ENCODE results near the gene CDH13.

The CDH13 gene

DNA sequence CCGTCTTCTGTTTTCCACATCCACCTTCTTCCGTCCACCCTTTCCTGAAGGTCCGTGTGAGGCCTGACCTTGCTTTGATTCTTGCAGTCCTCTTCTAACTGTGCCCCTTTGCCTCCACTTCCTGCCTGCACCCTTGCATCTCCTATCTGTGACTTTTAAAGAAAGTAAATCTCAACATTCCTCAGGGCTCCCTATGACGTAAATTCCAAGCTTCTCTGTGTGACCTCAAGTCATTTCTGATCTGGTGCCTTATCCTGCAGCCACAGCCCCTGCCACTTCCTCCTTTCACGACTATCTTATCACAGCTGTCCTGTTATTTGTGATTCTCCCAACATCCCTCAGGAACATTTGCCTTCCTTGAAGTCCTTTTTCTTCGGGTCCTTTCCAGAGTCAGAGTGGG, 520.5 kb downstream of the CDH13 start:
- Histone ChIP-seq H3K27me3 (ENCODE audit: control insufficient read depth, insufficient read depth, low read length) (no peaks in the 10 kb centered on the region), H3K9ac (ENCODE audit: low read length) (no peak overlapping the region), H3K4me3 (ENCODE audit: low read length) (no peak overlapping the region), H3K36me3 (ENCODE audit: control insufficient read depth, insufficient read depth, low read length) (no peaks in the 10 kb centered on the region), H3K9me3 (ENCODE audit: control insufficient read depth, low read length) (no peaks in the 10 kb centered on the region), H3K4me1 (ENCODE audit: control insufficient read depth, insufficient read depth, low read length) (no peaks in the 10 kb centered on the region)

DNA sequence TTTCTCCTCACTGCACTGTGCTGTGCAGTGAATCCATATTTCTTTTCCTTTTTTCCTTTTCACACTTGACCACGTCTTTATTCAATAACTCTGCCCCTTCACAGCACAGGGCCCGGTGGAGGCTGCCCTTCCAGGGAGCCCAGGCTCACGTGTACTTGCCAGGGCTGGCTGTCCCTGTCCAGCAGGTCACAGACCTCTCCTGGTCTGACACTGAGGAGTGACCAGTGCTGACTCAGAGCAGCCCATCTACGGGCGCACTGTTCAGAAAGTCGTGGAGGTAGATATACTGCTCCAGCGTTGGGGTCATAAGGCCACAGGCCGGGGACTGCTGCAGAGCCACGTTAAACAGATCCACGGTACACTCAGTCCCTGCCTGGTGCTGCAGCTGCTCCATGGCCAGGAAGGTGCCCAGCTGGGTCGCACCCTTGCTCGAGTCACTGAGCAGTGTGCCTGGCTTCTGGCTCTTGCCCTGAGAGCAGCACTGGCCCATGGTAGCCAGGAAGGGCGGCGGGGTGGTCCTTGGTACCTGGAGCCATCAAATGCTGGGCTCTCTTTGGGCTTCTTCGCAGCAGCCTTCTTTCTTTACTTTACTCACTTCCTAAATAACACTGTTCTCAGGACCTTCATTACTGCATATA, 531.7 kb downstream of the CDH13 start:
- no peak overlapping the region for H3K4me3 ChIP-seq (ENCODE audit: low read length)
- H3K9me3 ChIP-seq (ENCODE audit: control insufficient read depth, low read length): no peaks in the 10 kb centered on the region
- H3K4me1 ChIP-seq (ENCODE audit: control insufficient read depth, insufficient read depth, low read length): no peaks in the 10 kb centered on the region
- H3K27me3 ChIP-seq (ENCODE audit: control insufficient read depth, insufficient read depth, low read length): no peaks in the 10 kb centered on the region
- no peaks in the 10 kb centered on the region for H3K36me3 ChIP-seq (ENCODE audit: control insufficient read depth, insufficient read depth, low read length)
- no peak overlapping the region for H3K9ac ChIP-seq (ENCODE audit: low read length)

DNA sequence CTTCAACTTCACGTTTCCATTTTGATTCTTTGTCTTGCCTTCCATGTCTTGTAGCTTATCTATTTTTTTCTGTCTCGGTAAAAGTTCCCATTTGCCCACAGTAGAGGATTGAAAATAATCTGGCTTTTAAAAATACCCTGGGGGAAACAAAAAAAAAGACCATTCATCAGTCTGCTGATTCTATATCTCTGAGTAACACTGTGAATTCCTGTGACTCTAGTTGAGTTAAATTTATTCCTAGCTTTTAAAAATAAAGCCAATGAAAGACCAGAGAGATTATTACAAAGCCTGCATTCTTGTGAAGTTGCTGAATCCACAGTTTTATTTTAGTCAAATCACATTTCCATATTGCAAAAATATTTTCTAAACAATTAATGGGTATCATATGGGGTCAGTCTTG, 532.3 kb downstream of the CDH13 start:
- Histone ChIP-seq H3K4me1 (ENCODE audit: control insufficient read depth, insufficient read depth, low read length) (no peaks in the 10 kb centered on the region), H3K9me3 (ENCODE audit: control insufficient read depth, low read length) (no peaks in the 10 kb centered on the region), H3K9ac (ENCODE audit: low read length) (no peak overlapping the region), H3K4me3 (ENCODE audit: low read length) (no peak overlapping the region), H3K36me3 (ENCODE audit: control insufficient read depth, insufficient read depth, low read length) (no peaks in the 10 kb centered on the region), H3K27me3 (ENCODE audit: control insufficient read depth, insufficient read depth, low read length) (no peaks in the 10 kb centered on the region)

DNA sequence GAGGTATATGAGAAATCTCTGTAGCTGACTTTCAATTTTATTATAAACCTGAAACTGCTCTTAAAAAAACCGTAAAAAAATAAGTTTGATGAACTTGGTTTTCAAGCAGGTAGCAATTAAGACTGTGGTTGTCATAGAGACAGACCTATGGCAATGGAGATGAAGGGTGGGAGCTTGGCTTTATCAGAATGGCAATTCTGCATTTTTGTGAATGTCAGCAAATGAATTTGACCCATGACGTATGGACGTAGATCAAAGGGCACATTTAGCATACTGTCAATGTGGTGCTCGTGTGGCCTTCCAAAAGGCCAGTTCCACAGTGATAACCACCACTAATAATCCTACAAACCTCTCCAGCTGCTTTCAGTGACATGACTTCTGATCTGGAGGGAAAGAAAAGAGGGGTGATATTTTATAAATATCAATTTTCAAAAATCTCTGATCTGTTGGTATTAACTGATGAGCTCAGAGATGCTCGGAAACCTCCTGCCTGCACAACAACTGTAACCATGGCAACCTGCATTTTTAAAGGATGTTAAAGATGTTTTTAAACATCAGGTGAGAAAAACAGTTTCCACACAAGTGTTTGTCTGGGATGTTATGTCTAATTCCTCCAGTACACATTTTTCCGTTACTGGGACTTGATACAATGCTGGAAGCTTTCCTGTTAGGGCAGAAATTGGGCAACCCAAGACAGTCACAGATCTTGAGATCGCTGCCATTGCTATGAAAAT, 533.7 kb downstream of the CDH13 start:
- H3K9ac ChIP-seq (ENCODE audit: low read length): no peak overlapping the region
- no peaks in the 10 kb centered on the region for H3K27me3 ChIP-seq (ENCODE audit: control insufficient read depth, insufficient read depth, low read length)
- no peak overlapping the region for H3K4me3 ChIP-seq (ENCODE audit: low read length)
- H3K36me3 ChIP-seq (ENCODE audit: control insufficient read depth, insufficient read depth, low read length): no peaks in the 10 kb centered on the region
- H3K4me1 ChIP-seq (ENCODE audit: control insufficient read depth, insufficient read depth, low read length): no peaks in the 10 kb centered on the region
- H3K9me3 ChIP-seq (ENCODE audit: control insufficient read depth, low read length): no peaks in the 10 kb centered on the region

DNA sequence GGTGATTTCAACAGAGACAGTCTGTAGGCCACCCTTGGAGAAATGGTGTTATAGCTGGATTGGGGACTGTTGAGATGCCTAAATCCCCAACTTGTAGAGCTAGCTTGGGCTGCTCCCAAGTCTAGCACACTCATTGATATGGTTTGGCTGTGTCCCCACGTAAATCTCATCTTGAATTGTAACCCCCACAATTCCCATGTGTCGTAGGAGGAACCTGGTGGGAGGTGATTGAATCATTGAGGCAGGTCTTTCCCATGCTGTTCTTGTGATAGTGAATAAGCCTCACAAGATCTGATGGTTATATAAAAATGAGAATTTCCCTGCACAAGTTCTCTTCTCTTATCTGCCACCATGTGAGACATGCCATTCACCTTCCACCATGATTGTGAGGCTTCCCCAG, 536.0 kb downstream of the CDH13 start:
- H3K9ac ChIP-seq (ENCODE audit: low read length): no peak overlapping the region
- H3K27me3 ChIP-seq (ENCODE audit: control insufficient read depth, insufficient read depth, low read length): no peaks in the 10 kb centered on the region
- H3K9me3 ChIP-seq (ENCODE audit: control insufficient read depth, low read length): no peaks in the 10 kb centered on the region
- no peaks in the 10 kb centered on the region for H3K36me3 ChIP-seq (ENCODE audit: control insufficient read depth, insufficient read depth, low read length)
- H3K4me1 ChIP-seq (ENCODE audit: control insufficient read depth, insufficient read depth, low read length): no peaks in the 10 kb centered on the region
- no peak overlapping the region for H3K4me3 ChIP-seq (ENCODE audit: low read length)

DNA sequence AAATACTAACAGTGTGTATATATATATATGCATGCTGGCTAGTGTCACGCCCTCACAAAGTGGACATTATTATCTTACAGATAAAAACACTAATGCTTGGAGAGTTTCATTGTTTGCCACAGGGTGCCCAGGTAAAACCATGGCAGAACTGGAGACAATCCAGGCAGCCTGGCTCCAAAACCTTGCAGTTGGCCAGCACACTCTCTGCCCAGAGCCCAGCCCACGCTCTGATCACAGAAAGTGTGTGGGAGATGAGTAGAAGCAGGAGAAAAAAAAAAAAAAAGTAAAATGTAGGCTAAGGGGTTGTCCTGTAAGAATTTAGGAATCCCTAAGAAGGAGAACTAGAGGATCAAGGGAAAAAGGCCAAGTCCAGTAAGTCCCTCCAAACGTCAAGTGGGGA, 538.0 kb downstream of the CDH13 start:
- no peaks in the 10 kb centered on the region for H3K36me3 ChIP-seq (ENCODE audit: control insufficient read depth, insufficient read depth, low read length)
- no peak overlapping the region for H3K9ac ChIP-seq (ENCODE audit: low read length)
- H3K9me3 ChIP-seq (ENCODE audit: control insufficient read depth, low read length): no peaks in the 10 kb centered on the region
- H3K27me3 ChIP-seq (ENCODE audit: control insufficient read depth, insufficient read depth, low read length): no peaks in the 10 kb centered on the region
- H3K4me1 ChIP-seq (ENCODE audit: control insufficient read depth, insufficient read depth, low read length): no peaks in the 10 kb centered on the region
- H3K4me3 ChIP-seq (ENCODE audit: low read length): no peak overlapping the region

DNA sequence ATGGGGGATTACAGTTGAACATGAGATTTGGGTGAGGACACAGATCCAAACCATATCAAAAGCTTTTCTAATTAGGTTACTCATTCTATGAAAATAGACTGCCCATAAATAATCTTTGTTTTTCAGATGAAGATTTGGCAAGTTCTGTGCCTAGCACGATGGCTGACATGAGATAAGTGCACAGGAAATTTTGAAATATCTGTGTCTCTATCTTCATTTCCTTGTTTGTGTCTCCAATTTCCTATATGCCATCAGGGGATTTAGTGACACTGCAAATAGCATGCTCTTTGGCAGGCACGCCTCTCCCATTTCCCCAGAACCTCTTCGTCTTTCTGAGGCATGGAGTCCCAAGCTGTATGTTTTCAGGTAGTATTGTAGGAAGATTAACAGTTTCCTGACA, 544.6 kb downstream of the CDH13 start:
- H3K9ac ChIP-seq (ENCODE audit: low read length): no peak overlapping the region
- H3K4me1 ChIP-seq (ENCODE audit: control insufficient read depth, insufficient read depth, low read length): no peaks in the 10 kb centered on the region
- H3K27me3 ChIP-seq (ENCODE audit: control insufficient read depth, insufficient read depth, low read length): no peaks in the 10 kb centered on the region
- no peak overlapping the region for H3K4me3 ChIP-seq (ENCODE audit: low read length)
- no peaks in the 10 kb centered on the region for H3K9me3 ChIP-seq (ENCODE audit: control insufficient read depth, low read length)
- no peaks in the 10 kb centered on the region for H3K36me3 ChIP-seq (ENCODE audit: control insufficient read depth, insufficient read depth, low read length)

DNA sequence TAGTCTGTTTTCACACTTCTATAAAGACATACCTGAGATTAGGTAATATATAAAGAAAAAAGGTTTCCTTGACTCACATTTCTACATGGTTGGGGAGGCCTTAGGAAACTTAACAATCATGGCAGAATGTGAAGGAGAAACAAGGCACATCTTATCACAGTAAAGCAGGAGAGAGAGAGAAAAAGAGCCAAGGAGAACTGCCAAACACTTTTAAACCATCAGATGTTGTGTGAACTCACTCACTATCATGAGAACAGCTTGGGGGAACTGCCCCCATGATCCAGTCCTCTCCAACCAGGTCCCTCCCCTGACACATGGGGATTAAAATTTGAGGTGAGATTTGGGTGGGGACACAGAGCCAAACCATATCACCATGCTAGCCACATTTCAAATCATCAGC, 547.9 kb downstream of the CDH13 start:
- H3K9ac ChIP-seq (ENCODE audit: low read length): no peak overlapping the region
- no peak overlapping the region for H3K4me3 ChIP-seq (ENCODE audit: low read length)
- H3K27me3 ChIP-seq (ENCODE audit: control insufficient read depth, insufficient read depth, low read length): no peaks in the 10 kb centered on the region
- no peaks in the 10 kb centered on the region for H3K36me3 ChIP-seq (ENCODE audit: control insufficient read depth, insufficient read depth, low read length)
- no peaks in the 10 kb centered on the region for H3K9me3 ChIP-seq (ENCODE audit: control insufficient read depth, low read length)
- H3K4me1 ChIP-seq (ENCODE audit: control insufficient read depth, insufficient read depth, low read length): no peaks in the 10 kb centered on the region

DNA sequence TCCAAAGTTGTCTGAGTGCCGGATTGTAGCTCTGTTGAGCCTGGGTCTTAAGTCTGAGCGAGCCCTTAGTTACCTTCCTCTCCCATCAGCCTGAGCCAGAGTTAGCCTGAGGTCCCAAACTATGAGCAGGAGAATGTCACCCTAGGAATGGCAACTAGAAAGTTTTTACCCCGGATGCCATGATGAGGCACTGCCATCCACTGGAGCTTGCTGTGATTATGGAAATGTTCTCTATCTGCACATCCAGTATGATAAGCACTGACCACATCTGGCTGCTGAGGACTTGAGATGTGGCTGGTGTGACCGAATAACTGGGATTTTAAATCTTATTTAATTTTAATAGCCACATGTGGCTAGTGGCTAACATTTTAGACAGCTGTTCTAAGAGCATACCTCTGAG, 550.0 kb downstream of the CDH13 start:
- Histone ChIP-seq H3K36me3 (ENCODE audit: control insufficient read depth, insufficient read depth, low read length) (no peaks in the 10 kb centered on the region), H3K4me1 (ENCODE audit: control insufficient read depth, insufficient read depth, low read length) (no peaks in the 10 kb centered on the region), H3K9me3 (ENCODE audit: control insufficient read depth, low read length) (no peaks in the 10 kb centered on the region), H3K4me3 (ENCODE audit: low read length) (no peak overlapping the region), H3K27me3 (ENCODE audit: control insufficient read depth, insufficient read depth, low read length) (no peaks in the 10 kb centered on the region), H3K9ac (ENCODE audit: low read length) (no peak overlapping the region)

DNA sequence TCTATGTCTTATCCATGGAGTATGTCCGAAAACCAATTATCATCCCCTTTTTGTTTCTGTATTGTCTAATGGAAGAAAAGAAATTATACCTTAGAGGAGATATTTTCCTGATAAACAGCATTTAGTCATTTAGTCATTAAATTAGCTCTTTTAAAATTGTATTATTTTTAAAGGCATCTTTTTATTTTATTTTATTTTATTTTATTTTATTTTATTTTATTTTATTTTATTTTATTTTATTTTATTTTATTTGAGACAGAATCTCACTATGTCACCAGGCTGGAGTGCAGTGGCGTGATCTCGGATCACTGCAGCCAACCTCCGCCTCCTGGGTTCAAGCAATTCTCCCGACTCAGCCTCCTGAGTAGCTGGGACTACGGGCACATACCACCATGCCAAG, 559.1 kb downstream of the CDH13 start:
- no peaks in the 10 kb centered on the region for H3K36me3 ChIP-seq (ENCODE audit: control insufficient read depth, insufficient read depth, low read length)
- no peaks in the 10 kb centered on the region for H3K9me3 ChIP-seq (ENCODE audit: control insufficient read depth, low read length)
- no peaks in the 10 kb centered on the region for H3K4me1 ChIP-seq (ENCODE audit: control insufficient read depth, insufficient read depth, low read length)
- H3K9ac ChIP-seq (ENCODE audit: low read length): no peak overlapping the region
- no peak overlapping the region for H3K4me3 ChIP-seq (ENCODE audit: low read length)
- no peaks in the 10 kb centered on the region for H3K27me3 ChIP-seq (ENCODE audit: control insufficient read depth, insufficient read depth, low read length)

DNA sequence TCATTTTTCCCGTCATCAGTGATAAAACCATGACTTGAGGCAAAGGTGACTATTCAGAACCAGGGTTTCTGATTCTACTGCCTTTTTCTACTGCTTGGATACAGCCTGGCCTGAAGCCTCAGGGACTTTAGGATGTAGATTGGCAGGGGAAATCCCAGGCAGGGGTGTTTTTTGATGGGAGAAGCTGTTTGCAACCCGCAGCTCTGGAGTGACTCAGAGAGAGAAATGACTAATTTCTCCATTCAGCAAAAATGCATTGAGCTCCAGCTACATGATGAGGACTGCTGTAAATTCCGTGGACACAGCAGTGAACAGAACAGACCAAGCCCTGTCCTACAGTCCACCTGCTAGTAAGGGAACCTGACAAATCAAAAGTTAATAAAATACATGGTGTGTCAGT, 560.6 kb downstream of the CDH13 start:
- Histone ChIP-seq H3K9ac (ENCODE audit: low read length) (no peak overlapping the region), H3K9me3 (ENCODE audit: control insufficient read depth, low read length) (no peaks in the 10 kb centered on the region), H3K4me3 (ENCODE audit: low read length) (no peak overlapping the region), H3K36me3 (ENCODE audit: control insufficient read depth, insufficient read depth, low read length) (no peaks in the 10 kb centered on the region), H3K4me1 (ENCODE audit: control insufficient read depth, insufficient read depth, low read length) (no peaks in the 10 kb centered on the region), H3K27me3 (ENCODE audit: control insufficient read depth, insufficient read depth, low read length) (no peaks in the 10 kb centered on the region)

DNA sequence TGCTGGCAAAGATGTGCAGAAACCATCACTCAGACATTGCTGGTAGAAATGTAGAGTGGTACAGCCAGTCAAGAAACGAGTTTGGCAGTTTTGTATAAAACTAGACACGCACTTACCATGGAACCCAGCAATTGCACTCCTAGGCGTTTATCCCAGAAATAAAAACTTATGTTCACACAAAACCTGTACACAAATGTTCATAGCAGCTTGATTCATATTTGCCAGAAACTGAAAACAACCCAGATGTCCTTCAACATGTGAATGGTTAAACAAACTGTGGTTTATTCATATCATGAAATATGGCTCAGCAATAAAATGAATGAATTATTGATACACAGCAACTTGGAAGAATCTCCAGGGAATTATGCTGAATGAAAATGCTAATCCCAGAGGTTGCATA, 570.0 kb downstream of the CDH13 start:
- Histone ChIP-seq H3K4me3 (ENCODE audit: low read length) (no peak overlapping the region), H3K4me1 (ENCODE audit: control insufficient read depth, insufficient read depth, low read length) (no peaks in the 10 kb centered on the region), H3K36me3 (ENCODE audit: control insufficient read depth, insufficient read depth, low read length) (no peaks in the 10 kb centered on the region), H3K27me3 (ENCODE audit: control insufficient read depth, insufficient read depth, low read length) (no peaks in the 10 kb centered on the region), H3K9ac (ENCODE audit: low read length) (no peak overlapping the region), H3K9me3 (ENCODE audit: control insufficient read depth, low read length) (no peaks in the 10 kb centered on the region)

Data from mucosa of stomach (tissue), 1 donor.